ENCODE data around the gene IGSF10. TPM values are rescaled to one million over a fixed set of nuclear protein-coding genes. Genes with fewer than 3 reads are reported as not detected.

Gene IGSF10
- total RNA-seq, 1 experiment from 2014 or later, result 0.24 TPM

- intact Hi-C loops (cut with micrococcal nuclease; ENCODE audit: unreplicated experiment), result no loop called here
- no peak overlapping the region for H3K27ac Mint-ChIP-seq (ENCODE audit: unreplicated experiment)
- BruUV-seq (replicated peaks), result no TSS peak
- H3K9me3 Mint-ChIP-seq (ENCODE audit: low read depth, unreplicated experiment), result no peaks in the 10 kb centered on the region
- peaks cover 12% of the 10 kb centered on the region for H3K4me1 Mint-ChIP-seq (ENCODE audit: low read depth, unreplicated experiment)
- CTCF ChIA-PET, result interaction anchor here (1.8 to 1.9 kb wide), 2 partner anchors 10 to 361 kb away, joined by 4 to 5 read pairs; no protein-coding TSS in a partner anchor
- no peaks in the 10 kb centered on the region for H3K27me3 Mint-ChIP-seq (ENCODE audit: unreplicated experiment)
- no peaks in the 10 kb centered on the region for H3K36me3 Mint-ChIP-seq (ENCODE audit: insufficient read depth, unreplicated experiment)
- no peak for DNase-seq
- no peak overlapping the region for H3K4me3 Mint-ChIP-seq (ENCODE audit: low read depth, unreplicated experiment)
- TF ChIP-seq CTCF (IDR thresholded peaks at IDR 0.05; ENCODE audit: unreplicated experiment), result no peak
These were observed 17.5 kb upstream of the IGSF10 start for GRCh38 chr3:151478335-151478697.

GRCh38 chr3:151477591-151478334 lies 16.9 kb upstream of the IGSF10 start:
- no peak for DNase-seq
- Mint-ChIP-seq H3K4me1 (ENCODE audit: low read depth, unreplicated experiment) (peaks cover 12% of the 10 kb centered on the region), H3K36me3 (ENCODE audit: insufficient read depth, unreplicated experiment) (no peaks in the 10 kb centered on the region), H3K27me3 (ENCODE audit: unreplicated experiment) (no peaks in the 10 kb centered on the region), H3K4me3 (ENCODE audit: low read depth, unreplicated experiment) (no peak overlapping the region), H3K27ac (ENCODE audit: unreplicated experiment) (no peak overlapping the region), H3K9me3 (ENCODE audit: low read depth, unreplicated experiment) (no peaks in the 10 kb centered on the region)
- CTCF ChIA-PET, result interaction anchor here (1.8 kb wide), 1 partner anchor 10 kb away, joined by 4 read pairs; no protein-coding TSS in a partner anchor
- intact Hi-C loops (cut with micrococcal nuclease; ENCODE audit: unreplicated experiment), result no loop called here
- TF ChIP-seq CTCF (IDR thresholded peaks at IDR 0.05; ENCODE audit: unreplicated experiment), result no peak
- no TSS peak for BruUV-seq (replicated peaks)

GRCh38 chr3:151476344-151477018 lies 15.6 kb upstream of the IGSF10 start:
- intact Hi-C loops (cut with micrococcal nuclease; ENCODE audit: unreplicated experiment), result no loop called here
- Mint-ChIP-seq H3K36me3 (ENCODE audit: insufficient read depth, unreplicated experiment) (no peaks in the 10 kb centered on the region), H3K27me3 (ENCODE audit: unreplicated experiment) (no peaks in the 10 kb centered on the region), H3K27ac (ENCODE audit: unreplicated experiment) (no peak overlapping the region), H3K4me3 (ENCODE audit: low read depth, unreplicated experiment) (no peak overlapping the region), H3K4me1 (ENCODE audit: low read depth, unreplicated experiment) (peaks cover 12% of the 10 kb centered on the region), H3K9me3 (ENCODE audit: low read depth, unreplicated experiment) (no peaks in the 10 kb centered on the region)
- TF ChIP-seq CTCF (IDR thresholded peaks at IDR 0.05; ENCODE audit: unreplicated experiment), result no peak
- DNase-seq, result no peak
- no TSS peak for BruUV-seq (replicated peaks)
- CTCF ChIA-PET, result no interaction called here

GRCh38 chr3:151468284-151468917 lies 7.5 kb upstream of the IGSF10 start:
- intact Hi-C loops (cut with micrococcal nuclease; ENCODE audit: unreplicated experiment), result loop anchor here (1.0 to 5.0 kb wide), 4 partner anchors 192 to 450 kb away; no protein-coding TSS in a partner anchor
- Mint-ChIP-seq H3K4me1 (ENCODE audit: low read depth, unreplicated experiment) (no peaks in the 10 kb centered on the region), H3K36me3 (ENCODE audit: insufficient read depth, unreplicated experiment) (no peaks in the 10 kb centered on the region), H3K9me3 (ENCODE audit: low read depth, unreplicated experiment) (no peaks in the 10 kb centered on the region), H3K27ac (ENCODE audit: unreplicated experiment) (no peak overlapping the region), H3K4me3 (ENCODE audit: low read depth, unreplicated experiment) (no peak overlapping the region), H3K27me3 (ENCODE audit: unreplicated experiment) (no peaks in the 10 kb centered on the region)
- TF ChIP-seq CTCF (IDR thresholded peaks at IDR 0.05; ENCODE audit: unreplicated experiment), result peak; percentile 93
- no TSS peak for BruUV-seq (replicated peaks)
- CTCF ChIA-PET, result interaction anchor here (0.6 to 3.1 kb wide), 5 partner anchors 9 to 370 kb away, joined by 3 to 15 read pairs (median 4); no protein-coding TSS in a partner anchor
- peak; percentile 78 for DNase-seq

Data from Calu3 (cell line).